K562 (cell line): ENCODE data around the gene LIMCH1. TPM values are rescaled to one million over a fixed set of nuclear protein-coding genes. Genes with fewer than 3 reads are reported as not detected.

Experiments
- DLX4 ChIP-seq: fragments of 250-450 bp; sonication (Bioruptor Pico); IDR thresholded peaks from 2 replicates; pipeline ENCODE4 v1.6.1; 2021; ENCODE audit warnings: mild to moderate bottlenecking
- FUS ChIP-seq: fragments of 200-400 bp; formaldehyde crosslinking; optimal IDR thresholded peaks from 2 replicates; pipeline ENCODE3; 2017; ENCODE audit warnings: low read depth, low read length
- GATAD2B ChIP-seq: fragments of 450-650 bp; IDR thresholded peaks from 2 replicates; pipeline ENCODE4 v1.6.1; 2017; ENCODE audit warnings: mild to moderate bottlenecking, borderline replicate concordance
- RBM15 ChIP-seq: fragments of 200-400 bp; formaldehyde crosslinking; IDR thresholded peaks from 2 replicates; pipeline ENCODE4 v1.6.1; 2018; ENCODE audit warnings: mild to moderate bottlenecking, low read length, moderate library complexity; ENCODE audit not compliant: insufficient read depth
- TFE3 ChIP-seq: fragments of 450-650 bp; formaldehyde crosslinking; IDR thresholded peaks from 2 replicates; pipeline ENCODE4 v1.4.0; 2020; ENCODE audit warnings: mild to moderate bottlenecking, mixed read lengths
- ZNF584 ChIP-seq: fragments of 200-800 bp; sonication (Bioruptor generic); IDR thresholded peaks from 2 replicates; pipeline ENCODE4 v1.6.1; 2016; ENCODE audit warnings: low read depth, mild to moderate bottlenecking, missing genetic modification characterization, missing compliant biosample characterization
- polyA plus RNA-seq, 8 experiments: library from polyadenylated mRNA; depleted of rRNA in 4 of 8; stranded (reverse) in 5 of 8; unstranded in 3 of 8; fragments of >200 nt; fragmentation: Nextera tagmentation in 2 of 8; fragmentation: Illumina TruSeq in 1 of 8; extraction: Ambion mirVana in 2 of 8; extraction: Trizol in 1 of 8; gene quantifications; 2 replicates each; pipeline versions ENCODE4 v1.2.1 to v1.2.3, GENCODE V29; 2011 to 2014; ENCODE audit warnings: inconsistent platforms in 1 of 8, missing spikeins in 1 of 8
- total RNA-seq, 7 experiments: library from RNA; depleted of rRNA in 6 of 7; stranded (reverse); fragments of >200 nt in 6 of 7; fragmentation: Illumina TruSeq in 2 of 7; extraction: Trizol in 2 of 7; gene quantifications; 2 replicates each; pipeline versions ENCODE4 v1.2.1 to v1.2.3, GENCODE V29; 2011 to 2021; ENCODE audit warnings: low replicate concordance in 1 of 7
- TF ChIP-seq, protein P1 (sequence below): sonication (generic); formaldehyde crosslinking; IDR thresholded peaks from 2 replicates; pipeline ENCODE4 v1.9.0; 2022; ENCODE audit warnings: mild to moderate bottlenecking, missing genetic modification reagents

Gene LIMCH1
- total and polyA plus RNA-seq, 9 of the 15 experiments (the other 6 are each of a cell fraction or from before 2014, with no cell fraction given) = 0.35 TPM; not detected in 8

DNA sequence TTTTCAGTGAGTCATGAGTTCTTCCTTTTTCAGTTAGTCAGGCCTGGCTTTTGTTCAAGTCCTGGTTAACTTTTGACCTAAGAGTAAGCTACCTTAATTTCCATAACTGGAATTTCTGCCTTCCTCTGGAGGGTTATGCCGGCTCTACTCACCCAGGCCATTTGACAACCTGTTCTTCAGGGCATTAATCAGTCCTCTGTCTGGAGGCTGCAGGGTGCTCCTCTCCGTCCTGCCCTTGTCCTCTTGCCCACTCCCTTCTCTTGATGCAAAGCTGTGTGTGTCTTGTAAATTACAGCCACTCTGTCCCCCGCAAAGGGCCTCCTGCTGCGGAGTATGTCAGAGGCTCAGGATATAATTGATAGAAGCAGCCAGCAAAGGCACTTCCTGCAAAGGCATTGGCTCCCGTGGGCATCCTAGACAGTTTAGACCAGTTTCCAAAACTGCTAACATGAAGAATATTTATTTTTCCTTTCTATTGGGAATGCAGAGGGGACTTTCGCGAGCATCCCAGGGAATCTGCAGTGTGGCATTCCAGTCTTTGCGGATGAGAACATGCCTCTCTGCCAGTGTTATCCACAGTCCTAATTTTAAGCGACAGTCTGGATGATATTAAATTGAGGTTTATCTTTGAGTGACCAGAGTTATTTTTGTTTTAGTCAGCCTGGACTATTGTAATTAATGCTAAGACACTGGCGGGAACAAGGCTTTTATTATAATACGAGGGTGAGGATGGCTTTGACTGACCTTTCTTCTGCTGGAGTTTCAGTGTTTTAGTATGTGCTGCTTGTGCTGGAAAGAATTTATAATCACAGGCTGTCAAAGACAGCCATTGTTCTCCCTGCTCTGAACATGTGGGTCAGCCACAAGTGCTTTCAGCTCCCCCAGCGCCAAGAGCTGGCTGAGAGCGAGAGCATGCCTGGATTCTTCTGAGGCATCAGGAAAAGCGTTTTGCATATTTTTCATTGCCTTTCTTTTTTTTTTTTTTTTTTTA is 74.2 kb downstream of the LIMCH1 start (continued):
- TF ChIP-seq FUS (no peak), GATAD2B (no peak), ZNF584 (CRISPR knock-in tag) (no peak), DLX4 (CRISPR knock-in tag) (no peak), TFE3 (CRISPR knock-in tag) (no peak), RBM15 (no peak)
- TF ChIP-seq, protein P1, sequence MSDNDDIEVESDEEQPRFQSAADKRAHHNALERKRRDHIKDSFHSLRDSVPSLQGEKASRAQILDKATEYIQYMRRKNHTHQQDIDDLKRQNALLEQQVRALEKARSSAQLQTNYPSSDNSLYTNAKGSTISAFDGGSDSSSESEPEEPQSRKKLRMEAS (CRISPR knock-in tag) = no peak
